GM12878 (cell line): Measurements from ENCODE around the gene MKNK1. TPM values are rescaled to one million over a fixed set of nuclear protein-coding genes. Genes with fewer than 3 reads are reported as not detected.

ENCODE experiments used
- BACH1 ChIP-seq: fragments of 450-650 bp; IDR thresholded peaks from 2 replicates; pipeline ENCODE4 v1.6.1; 2017; ENCODE audit warnings: mild to moderate bottlenecking, borderline replicate concordance
- CHD2 ChIP-seq: IDR thresholded peaks from 2 replicates; pipeline ENCODE4 v1.6.1; 2011; ENCODE audit warnings: low read depth, low read length, improper control_type of control experiment, borderline replicate concordance
- GABPA ChIP-seq: IDR thresholded peaks from 2 replicates; pipeline ENCODE4 v1.6.1; 2014; ENCODE audit warnings: antibody characterized with exemption, low read depth, mild to moderate bottlenecking, inconsistent platforms
- HDGF ChIP-seq: fragments of 450-650 bp; IDR thresholded peaks from 2 replicates; pipeline ENCODE4 v1.6.1; 2016; ENCODE audit warnings: antibody characterized with exemption
- NRF1 ChIP-seq: conservative IDR thresholded peaks from 2 replicates; pipeline ENCODE4 v1.6.1; 2011; ENCODE audit warnings: mild to moderate bottlenecking, low read depth, low read length, improper control_type of control experiment
- SIX5 ChIP-seq: IDR thresholded peaks from 2 replicates; pipeline ENCODE4 v1.6.1; 2011; ENCODE audit warnings: mild to moderate bottlenecking, low read depth, low read length, moderate library complexity; ENCODE audit not compliant: severe bottlenecking
- ZNF207 ChIP-seq: fragments of 450-650 bp; IDR thresholded peaks from 2 replicates; pipeline ENCODE4 v1.6.1; 2014; ENCODE audit warnings: antibody characterized with exemption, mild to moderate bottlenecking, borderline replicate concordance
- polyA plus RNA-seq, 11 experiments: library from polyadenylated mRNA; depleted of rRNA in 4 of 11; unstranded in 6 of 11; stranded (reverse) in 5 of 11; fragments of >200 nt; fragmentation: Nextera tagmentation in 4 of 11; fragmentation: Illumina TruSeq in 1 of 11; extraction: Ambion mirVana in 4 of 11; extraction: Trizol in 1 of 11; gene quantifications; 1 replicate in 1 of 11; 2 replicates in 10 of 11; pipeline versions ENCODE4 v1.2.1 to v1.2.3, GENCODE V29; 2011 to 2016; ENCODE audit warnings: inconsistent platforms in 2 of 11, missing spikeins in 2 of 11, low read depth in 1 of 11
- total RNA-seq, 4 experiments: library from RNA; depleted of rRNA in 3 of 4; stranded (reverse); fragments of >200 nt in 3 of 4; fragmentation: Illumina TruSeq in 1 of 4; extraction: Trizol in 1 of 4; gene quantifications; 2 replicates each; pipeline versions ENCODE4 v1.2.1 to v1.2.3, GENCODE V29; 2013 to 2021
- TF ChIP-seq, protein P1 (sequence below): fragments of 450-650 bp; conservative IDR thresholded peaks from 2 replicates; pipeline ENCODE4 v1.6.1; 2017; ENCODE audit warnings: mild to moderate bottlenecking, moderate library complexity
- TF ChIP-seq, protein P2 (sequence below): IDR thresholded peaks from 2 replicates; pipeline ENCODE4 v1.6.1; 2012; ENCODE audit warnings: mild to moderate bottlenecking, low read depth, low read length
- TF ChIP-seq, protein P3 (sequence below): fragments of 450-650 bp; IDR thresholded peaks from 2 replicates; pipeline ENCODE4 v1.6.1; 2017; ENCODE audit warnings: antibody characterized with exemption, mild to moderate bottlenecking, moderate library complexity

MKNK1 gene
- total and polyA plus RNA-seq, 10 of the 15 experiments (the other 5 are each of a cell fraction or from before 2014, with no cell fraction given), result 13.7 to 29.9 (median 26.5) TPM

DNA sequence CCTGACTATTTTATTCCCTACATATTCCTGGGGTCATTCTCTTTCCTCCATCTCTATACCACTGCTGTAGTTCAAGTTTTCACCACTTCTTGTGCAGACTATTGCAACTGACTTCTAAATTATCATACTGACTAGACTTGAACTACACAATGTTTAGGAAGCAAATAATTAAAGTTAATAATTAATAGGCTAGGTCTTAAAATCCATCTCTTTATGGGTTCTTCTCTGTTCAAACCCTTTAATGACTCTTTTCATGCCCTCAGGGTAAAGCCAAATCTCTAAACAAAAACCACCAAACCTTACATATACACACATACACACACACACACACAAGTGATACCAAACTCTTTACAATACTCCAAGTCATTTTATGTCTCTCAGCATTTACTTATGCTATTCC lies 34.9 kb upstream of the MKNK1 start (continued):
- TF ChIP-seq, protein P1, sequence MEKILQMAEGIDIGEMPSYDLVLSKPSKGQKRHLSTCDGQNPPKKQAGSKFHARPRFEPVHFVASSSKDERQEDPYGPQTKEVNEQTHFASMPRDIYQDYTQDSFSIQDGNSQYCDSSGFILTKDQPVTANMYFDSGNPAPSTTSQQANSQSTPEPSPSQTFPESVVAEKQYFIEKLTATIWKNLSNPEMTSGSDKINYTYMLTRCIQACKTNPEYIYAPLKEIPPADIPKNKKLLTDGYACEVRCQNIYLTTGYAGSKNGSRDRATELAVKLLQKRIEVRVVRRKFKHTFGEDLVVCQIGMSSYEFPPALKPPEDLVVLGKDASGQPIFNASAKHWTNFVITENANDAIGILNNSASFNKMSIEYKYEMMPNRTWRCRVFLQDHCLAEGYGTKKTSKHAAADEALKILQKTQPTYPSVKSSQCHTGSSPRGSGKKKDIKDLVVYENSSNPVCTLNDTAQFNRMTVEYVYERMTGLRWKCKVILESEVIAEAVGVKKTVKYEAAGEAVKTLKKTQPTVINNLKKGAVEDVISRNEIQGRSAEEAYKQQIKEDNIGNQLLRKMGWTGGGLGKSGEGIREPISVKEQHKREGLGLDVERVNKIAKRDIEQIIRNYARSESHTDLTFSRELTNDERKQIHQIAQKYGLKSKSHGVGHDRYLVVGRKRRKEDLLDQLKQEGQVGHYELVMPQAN, result no peak
- TF ChIP-seq GABPA (no peak), HDGF (no peak), CHD2 (no peak), BACH1 (no peak), NRF1 (no peak), ZNF207 (no peak), SIX5 (no peak)
- TF ChIP-seq, protein P2, sequence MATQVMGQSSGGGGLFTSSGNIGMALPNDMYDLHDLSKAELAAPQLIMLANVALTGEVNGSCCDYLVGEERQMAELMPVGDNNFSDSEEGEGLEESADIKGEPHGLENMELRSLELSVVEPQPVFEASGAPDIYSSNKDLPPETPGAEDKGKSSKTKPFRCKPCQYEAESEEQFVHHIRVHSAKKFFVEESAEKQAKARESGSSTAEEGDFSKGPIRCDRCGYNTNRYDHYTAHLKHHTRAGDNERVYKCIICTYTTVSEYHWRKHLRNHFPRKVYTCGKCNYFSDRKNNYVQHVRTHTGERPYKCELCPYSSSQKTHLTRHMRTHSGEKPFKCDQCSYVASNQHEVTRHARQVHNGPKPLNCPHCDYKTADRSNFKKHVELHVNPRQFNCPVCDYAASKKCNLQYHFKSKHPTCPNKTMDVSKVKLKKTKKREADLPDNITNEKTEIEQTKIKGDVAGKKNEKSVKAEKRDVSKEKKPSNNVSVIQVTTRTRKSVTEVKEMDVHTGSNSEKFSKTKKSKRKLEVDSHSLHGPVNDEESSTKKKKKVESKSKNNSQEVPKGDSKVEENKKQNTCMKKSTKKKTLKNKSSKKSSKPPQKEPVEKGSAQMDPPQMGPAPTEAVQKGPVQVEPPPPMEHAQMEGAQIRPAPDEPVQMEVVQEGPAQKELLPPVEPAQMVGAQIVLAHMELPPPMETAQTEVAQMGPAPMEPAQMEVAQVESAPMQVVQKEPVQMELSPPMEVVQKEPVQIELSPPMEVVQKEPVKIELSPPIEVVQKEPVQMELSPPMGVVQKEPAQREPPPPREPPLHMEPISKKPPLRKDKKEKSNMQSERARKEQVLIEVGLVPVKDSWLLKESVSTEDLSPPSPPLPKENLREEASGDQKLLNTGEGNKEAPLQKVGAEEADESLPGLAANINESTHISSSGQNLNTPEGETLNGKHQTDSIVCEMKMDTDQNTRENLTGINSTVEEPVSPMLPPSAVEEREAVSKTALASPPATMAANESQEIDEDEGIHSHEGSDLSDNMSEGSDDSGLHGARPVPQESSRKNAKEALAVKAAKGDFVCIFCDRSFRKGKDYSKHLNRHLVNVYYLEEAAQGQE, result no peak
- TF ChIP-seq, protein P3, sequence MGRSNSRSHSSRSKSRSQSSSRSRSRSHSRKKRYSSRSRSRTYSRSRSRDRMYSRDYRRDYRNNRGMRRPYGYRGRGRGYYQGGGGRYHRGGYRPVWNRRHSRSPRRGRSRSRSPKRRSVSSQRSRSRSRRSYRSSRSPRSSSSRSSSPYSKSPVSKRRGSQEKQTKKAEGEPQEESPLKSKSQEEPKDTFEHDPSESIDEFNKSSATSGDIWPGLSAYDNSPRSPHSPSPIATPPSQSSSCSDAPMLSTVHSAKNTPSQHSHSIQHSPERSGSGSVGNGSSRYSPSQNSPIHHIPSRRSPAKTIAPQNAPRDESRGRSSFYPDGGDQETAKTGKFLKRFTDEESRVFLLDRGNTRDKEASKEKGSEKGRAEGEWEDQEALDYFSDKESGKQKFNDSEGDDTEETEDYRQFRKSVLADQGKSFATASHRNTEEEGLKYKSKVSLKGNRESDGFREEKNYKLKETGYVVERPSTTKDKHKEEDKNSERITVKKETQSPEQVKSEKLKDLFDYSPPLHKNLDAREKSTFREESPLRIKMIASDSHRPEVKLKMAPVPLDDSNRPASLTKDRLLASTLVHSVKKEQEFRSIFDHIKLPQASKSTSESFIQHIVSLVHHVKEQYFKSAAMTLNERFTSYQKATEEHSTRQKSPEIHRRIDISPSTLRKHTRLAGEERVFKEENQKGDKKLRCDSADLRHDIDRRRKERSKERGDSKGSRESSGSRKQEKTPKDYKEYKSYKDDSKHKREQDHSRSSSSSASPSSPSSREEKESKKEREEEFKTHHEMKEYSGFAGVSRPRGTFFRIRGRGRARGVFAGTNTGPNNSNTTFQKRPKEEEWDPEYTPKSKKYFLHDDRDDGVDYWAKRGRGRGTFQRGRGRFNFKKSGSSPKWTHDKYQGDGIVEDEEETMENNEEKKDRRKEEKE, result no peak
- TF ChIP-seq, all 136 proteins: peak for 0
